ENCODE results near the gene PPP1R9A.

- TF ChIP-seq, protein P1, sequence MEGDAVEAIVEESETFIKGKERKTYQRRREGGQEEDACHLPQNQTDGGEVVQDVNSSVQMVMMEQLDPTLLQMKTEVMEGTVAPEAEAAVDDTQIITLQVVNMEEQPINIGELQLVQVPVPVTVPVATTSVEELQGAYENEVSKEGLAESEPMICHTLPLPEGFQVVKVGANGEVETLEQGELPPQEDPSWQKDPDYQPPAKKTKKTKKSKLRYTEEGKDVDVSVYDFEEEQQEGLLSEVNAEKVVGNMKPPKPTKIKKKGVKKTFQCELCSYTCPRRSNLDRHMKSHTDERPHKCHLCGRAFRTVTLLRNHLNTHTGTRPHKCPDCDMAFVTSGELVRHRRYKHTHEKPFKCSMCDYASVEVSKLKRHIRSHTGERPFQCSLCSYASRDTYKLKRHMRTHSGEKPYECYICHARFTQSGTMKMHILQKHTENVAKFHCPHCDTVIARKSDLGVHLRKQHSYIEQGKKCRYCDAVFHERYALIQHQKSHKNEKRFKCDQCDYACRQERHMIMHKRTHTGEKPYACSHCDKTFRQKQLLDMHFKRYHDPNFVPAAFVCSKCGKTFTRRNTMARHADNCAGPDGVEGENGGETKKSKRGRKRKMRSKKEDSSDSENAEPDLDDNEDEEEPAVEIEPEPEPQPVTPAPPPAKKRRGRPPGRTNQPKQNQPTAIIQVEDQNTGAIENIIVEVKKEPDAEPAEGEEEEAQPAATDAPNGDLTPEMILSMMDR (IDR thresholded peaks at IDR 0.05) = no peak
- no peak for TF ChIP-seq POLR2A (IDR thresholded peaks at IDR 0.05)
Measured at GRCh38 chr7:95110707-95111106, 203.3 kb downstream of the PPP1R9A start.
